Measurements from ENCODE around the gene AGXT.

Gene AGXT

DNA sequence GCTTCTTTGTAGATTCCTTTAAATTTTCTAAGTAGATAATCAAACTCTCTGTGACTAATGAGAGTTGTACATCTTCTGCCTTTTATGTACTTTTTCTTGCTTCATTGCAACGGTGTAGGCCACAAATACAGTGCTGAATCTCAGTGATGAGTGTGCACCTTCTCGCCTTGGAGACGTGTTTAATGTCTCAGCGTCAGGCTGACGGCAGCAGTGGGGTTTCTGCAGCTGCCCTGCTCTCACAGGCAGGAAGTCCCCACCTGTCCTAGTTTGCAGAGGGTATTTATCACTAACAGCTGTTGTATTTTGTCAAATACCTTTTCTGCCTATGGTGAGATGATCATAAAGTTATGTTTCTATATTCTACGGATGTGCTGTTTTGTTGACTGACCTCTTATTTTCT, 13.3 kb downstream of the AGXT start:
- CTCF ChIA-PET = no interaction called here
- Mint-ChIP-seq H3K4me1 (no peaks in the 10 kb centered on the region), H3K27ac (no peak overlapping the region), H3K9me3 (no peaks in the 10 kb centered on the region), H3K27me3 (no peaks in the 10 kb centered on the region), H3K36me3 (no peaks in the 10 kb centered on the region), H3K4me3 (no peak overlapping the region)
- no peak for DNase-seq

DNA sequence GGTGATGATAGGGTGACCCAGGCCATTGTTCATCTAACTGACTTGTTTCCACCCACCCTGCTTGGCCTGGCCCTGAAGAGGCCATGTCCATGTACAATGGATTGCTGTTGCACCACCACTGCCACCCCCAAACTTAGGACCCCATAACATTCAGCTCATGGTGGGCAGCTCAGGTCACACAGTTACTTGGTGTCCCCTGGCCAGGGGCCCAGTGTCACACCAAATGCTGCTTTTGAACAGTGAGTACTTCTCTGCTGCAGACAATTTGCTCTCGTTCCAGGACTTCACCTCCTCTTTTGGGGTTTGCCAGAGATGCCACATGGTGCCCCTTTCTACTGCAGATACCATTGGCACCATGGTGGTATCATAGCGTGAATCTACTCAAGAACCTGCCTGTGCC, 15.6 kb downstream of the AGXT start:
- DNase-seq = no peak
- H3K4me3 Mint-ChIP-seq = no peak overlapping the region
- CTCF ChIA-PET = no interaction called here
- no peaks in the 10 kb centered on the region for H3K9me3 Mint-ChIP-seq
- H3K4me1 Mint-ChIP-seq = no peaks in the 10 kb centered on the region
- H3K27me3 Mint-ChIP-seq = no peaks in the 10 kb centered on the region
- no peak overlapping the region for H3K27ac Mint-ChIP-seq
- no peaks in the 10 kb centered on the region for H3K36me3 Mint-ChIP-seq

GRCh38 chr2:240884745-240885144, 16.1 kb downstream of the AGXT start:
- no peak for DNase-seq
- Mint-ChIP-seq H3K27me3 (no peaks in the 10 kb centered on the region), H3K4me3 (no peak overlapping the region), H3K4me1 (no peaks in the 10 kb centered on the region), H3K36me3 (no peaks in the 10 kb centered on the region), H3K9me3 (no peaks in the 10 kb centered on the region), H3K27ac (no peak overlapping the region)
- CTCF ChIA-PET = no interaction called here

DNA sequence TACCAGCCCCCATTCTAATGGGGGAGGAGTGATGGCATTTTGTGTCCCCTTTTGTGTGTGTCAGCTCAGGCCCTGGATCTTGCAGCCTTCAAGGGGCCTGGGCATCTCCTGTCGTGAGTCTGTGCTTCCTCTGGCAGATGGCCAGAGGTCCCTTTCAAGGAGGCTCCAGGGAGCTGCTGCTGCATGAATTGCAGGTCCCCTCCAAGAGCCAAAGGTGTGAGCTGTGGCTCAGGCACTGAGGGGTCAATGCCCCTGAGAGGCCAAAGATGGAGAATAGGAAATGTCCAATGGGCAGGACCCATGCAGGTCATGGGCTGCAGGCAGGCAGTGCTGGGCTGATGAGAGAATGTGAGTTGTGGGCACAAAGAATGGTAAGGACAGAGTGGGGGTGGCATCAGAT, 16.9 kb downstream of the AGXT start:
- H3K36me3 Mint-ChIP-seq = no peaks in the 10 kb centered on the region
- no peaks in the 10 kb centered on the region for H3K27me3 Mint-ChIP-seq
- no peak overlapping the region for H3K27ac Mint-ChIP-seq
- no peaks in the 10 kb centered on the region for H3K4me1 Mint-ChIP-seq
- DNase-seq = no peak
- H3K9me3 Mint-ChIP-seq = no peaks in the 10 kb centered on the region
- no peak overlapping the region for H3K4me3 Mint-ChIP-seq
- CTCF ChIA-PET = no interaction called here

DNA sequence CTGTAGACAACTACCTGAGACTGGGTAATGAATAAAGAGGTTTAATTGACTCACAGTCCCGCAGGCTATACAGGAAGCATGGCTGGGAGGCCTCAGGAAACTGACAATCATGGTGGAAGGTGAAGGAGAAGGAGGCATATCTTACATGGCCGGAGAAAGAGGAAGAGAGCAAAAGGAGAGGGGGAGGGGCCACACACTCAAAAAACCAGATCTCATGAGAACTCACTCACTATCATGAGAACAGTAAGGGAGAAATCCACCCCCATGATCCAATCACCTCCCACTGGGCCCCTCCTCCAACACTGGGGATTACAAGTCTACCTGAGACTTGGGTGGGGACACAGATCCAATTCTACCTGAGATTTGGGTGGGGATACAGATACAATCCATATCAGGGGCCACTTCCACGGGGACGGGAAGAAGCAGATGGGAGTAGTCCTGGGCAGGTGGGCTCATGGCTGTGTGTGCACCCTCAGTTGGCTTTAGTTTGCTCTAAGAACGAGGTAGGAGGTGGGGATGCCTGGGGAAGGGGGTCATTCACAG, 17.5 kb downstream of the AGXT start:
- Mint-ChIP-seq H3K27me3 (no peaks in the 10 kb centered on the region), H3K27ac (no peak overlapping the region), H3K9me3 (no peaks in the 10 kb centered on the region), H3K4me1 (no peaks in the 10 kb centered on the region), H3K36me3 (no peaks in the 10 kb centered on the region), H3K4me3 (no peak overlapping the region)
- CTCF ChIA-PET = no interaction called here
- no peak for DNase-seq

- no peaks in the 10 kb centered on the region for H3K27me3 Mint-ChIP-seq
- no peaks in the 10 kb centered on the region for H3K36me3 Mint-ChIP-seq
- no peaks in the 10 kb centered on the region for H3K9me3 Mint-ChIP-seq
- no peak for DNase-seq
- H3K4me1 Mint-ChIP-seq = no peaks in the 10 kb centered on the region
- H3K4me3 Mint-ChIP-seq = no peak overlapping the region
- CTCF ChIA-PET = no interaction called here
- H3K27ac Mint-ChIP-seq = no peak overlapping the region
Measured at GRCh38 chr2:240886678-240887609, 18.3 kb downstream of the AGXT start.

GRCh38 chr2:240887631-240888030, 19.0 kb downstream of the AGXT start:
- Mint-ChIP-seq H3K9me3 (no peaks in the 10 kb centered on the region), H3K4me1 (no peaks in the 10 kb centered on the region), H3K27me3 (no peaks in the 10 kb centered on the region), H3K4me3 (no peak overlapping the region), H3K27ac (no peak overlapping the region), H3K36me3 (no peaks in the 10 kb centered on the region)
- CTCF ChIA-PET = no interaction called here
- DNase-seq = no peak

DNA sequence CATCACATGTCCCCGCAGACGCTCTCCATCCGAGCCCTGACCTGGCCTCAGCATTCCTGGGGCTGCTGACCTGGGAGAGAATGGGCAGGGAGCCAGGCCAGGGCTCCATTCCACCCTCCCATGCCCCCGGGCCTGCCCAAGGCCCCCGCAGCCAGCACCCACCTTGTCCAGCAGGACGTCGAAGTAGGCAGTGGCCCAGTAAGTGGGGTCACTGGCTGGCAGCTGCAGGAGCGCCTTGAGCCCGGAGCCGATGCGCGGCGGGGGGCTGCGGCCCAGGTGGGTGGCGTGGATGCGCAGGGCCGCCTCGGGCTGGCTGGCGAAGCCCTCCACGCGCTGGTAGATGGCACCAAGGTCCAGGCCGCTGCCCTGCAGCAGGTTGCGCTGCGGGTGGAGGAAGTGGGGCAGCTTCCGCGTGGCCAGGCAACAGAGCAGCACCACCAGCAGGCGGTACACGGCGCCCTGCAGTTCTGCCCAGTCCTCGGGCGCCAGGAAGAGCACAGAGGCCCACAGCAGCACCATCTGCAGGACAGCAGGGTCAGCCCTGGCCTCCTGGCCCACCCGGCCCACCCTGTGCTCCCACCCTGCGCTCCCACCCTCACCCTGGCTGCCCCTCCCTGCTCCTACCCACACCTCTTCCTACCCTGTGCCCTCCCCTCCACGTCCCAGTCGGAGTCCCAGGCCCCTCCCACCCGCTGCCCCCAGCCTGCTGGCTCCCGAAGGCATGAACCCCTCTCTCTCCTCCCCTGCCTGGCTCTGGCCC, 19.7 kb downstream of the AGXT start:
- Mint-ChIP-seq H3K4me1 (no peaks in the 10 kb centered on the region), H3K27ac (no peak overlapping the region), H3K27me3 (no peaks in the 10 kb centered on the region), H3K36me3 (no peaks in the 10 kb centered on the region), H3K9me3 (no peaks in the 10 kb centered on the region), H3K4me3 (no peak overlapping the region)
- CTCF ChIA-PET = no interaction called here
- DNase-seq = no peak

GRCh38 chr2:240888890-240889573, 20.4 kb downstream of the AGXT start:
- DNase-seq = no peak
- no peak overlapping the region for H3K4me3 Mint-ChIP-seq

GRCh38 chr2:240889601-240890560, 21.3 kb downstream of the AGXT start:
- CTCF ChIA-PET = no interaction called here
- DNase-seq = no peak
- Mint-ChIP-seq H3K4me3 (no peak overlapping the region), H3K27ac (no peak overlapping the region), H3K27me3 (no peaks in the 10 kb centered on the region), H3K9me3 (no peaks in the 10 kb centered on the region), H3K4me1 (no peaks in the 10 kb centered on the region), H3K36me3 (no peaks in the 10 kb centered on the region)

More at GRCh38 chr2:240888890-240889573, 20.4 kb downstream of the AGXT start:
- Mint-ChIP-seq H3K27me3 (no peaks in the 10 kb centered on the region), H3K27ac (no peak overlapping the region), H3K4me1 (no peaks in the 10 kb centered on the region), H3K36me3 (no peaks in the 10 kb centered on the region), H3K9me3 (no peaks in the 10 kb centered on the region)
- CTCF ChIA-PET = no interaction called here

GRCh38 chr2:240890691-240891090, 22.1 kb downstream of the AGXT start:
- H3K27me3 Mint-ChIP-seq = no peaks in the 10 kb centered on the region
- H3K4me3 Mint-ChIP-seq = no peak overlapping the region
- H3K4me1 Mint-ChIP-seq = no peaks in the 10 kb centered on the region
- H3K27ac Mint-ChIP-seq = no peak overlapping the region
- CTCF ChIA-PET = no interaction called here
- H3K36me3 Mint-ChIP-seq = no peaks in the 10 kb centered on the region
- no peak for DNase-seq
- H3K9me3 Mint-ChIP-seq = no peaks in the 10 kb centered on the region

GRCh38 chr2:240891492-240892340, 23.1 kb downstream of the AGXT start:
- H3K27me3 Mint-ChIP-seq = no peaks in the 10 kb centered on the region
- no peaks in the 10 kb centered on the region for H3K4me1 Mint-ChIP-seq
- CTCF ChIA-PET = no interaction called here
- H3K27ac Mint-ChIP-seq = no peak overlapping the region
- no peaks in the 10 kb centered on the region for H3K36me3 Mint-ChIP-seq
- DNase-seq = no peak
- H3K4me3 Mint-ChIP-seq = no peak overlapping the region
- no peaks in the 10 kb centered on the region for H3K9me3 Mint-ChIP-seq

DNA sequence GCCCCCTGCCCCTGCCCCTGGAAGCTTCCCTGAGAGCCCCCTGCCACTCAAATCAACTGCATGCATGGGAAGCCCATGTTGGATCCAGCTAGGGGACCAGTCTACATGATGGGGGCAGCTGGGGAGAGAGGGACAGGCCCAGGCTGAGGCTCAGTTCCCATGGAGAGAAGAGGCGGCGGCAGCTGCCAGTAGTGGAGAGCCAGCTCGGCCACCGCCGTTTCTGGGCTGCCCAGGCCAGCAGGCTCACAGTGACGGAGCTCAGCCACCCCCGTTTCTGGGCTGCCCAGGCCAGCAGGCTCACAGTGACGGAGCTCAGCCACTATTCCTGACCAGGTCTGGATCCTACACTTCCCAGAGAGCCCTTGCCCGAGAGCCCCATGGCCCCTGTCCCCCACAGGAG, 23.7 kb downstream of the AGXT start:
- Mint-ChIP-seq H3K4me1 (no peaks in the 10 kb centered on the region), H3K27me3 (no peaks in the 10 kb centered on the region), H3K4me3 (no peak overlapping the region), H3K27ac (no peak overlapping the region), H3K9me3 (no peaks in the 10 kb centered on the region), H3K36me3 (no peaks in the 10 kb centered on the region)
- CTCF ChIA-PET = no interaction called here
- DNase-seq = no peak
